Left lung (tissue), 10 donors: Measurements from ENCODE around the gene TSPEAR. TPM values are rescaled to one million over a fixed set of nuclear protein-coding genes. Genes with fewer than 3 reads are reported as not detected.
"Not testable (repeated sequence)": the region's sequence is repeated elsewhere in the genome, so short reads cannot be mapped to it uniquely, and the experiment has no call there.

Experiments
- ATAC-seq: fragments of 200-7000 bp; cut with Tn5 transposase; one replicate; pipeline ENCODE4 v1.9.1; 2020; ENCODE audit warnings: moderate library complexity
- DNase-seq, 4 donors: peaks; one replicate each; pipeline ENCODE4 v3.0.0-alpha.2; 2013 to 2020
- H3K27ac ChIP-seq, 2 donors: fragments of 200-600 bp; sonication (generic) in 1 of 2; one replicate each; pipeline versions ENCODE4 v1.5.0 to v1.8.0; 2020 to 2021
- H3K27me3 ChIP-seq, 2 donors: fragments of 200-600 bp; sonication (generic) in 1 of 2; one replicate each; pipeline versions ENCODE4 v1.5.0 to v1.8.0; 2020 to 2021
- H3K36me3 ChIP-seq, 2 donors: fragments of 200-600 bp; sonication (generic) in 1 of 2; one replicate each; pipeline versions ENCODE4 v1.5.0 to v1.8.0; 2020 to 2021
- H3K4me1 ChIP-seq, 2 donors: fragments of 200-600 bp; one replicate each; pipeline ENCODE4 v1.8.0; 2021
- H3K4me3 ChIP-seq, 2 donors: fragments of 200-600 bp; sonication (generic) in 1 of 2; one replicate each; pipeline versions ENCODE4 v1.5.0 to v1.8.0; 2020 to 2021; ENCODE audit warnings: mild to moderate bottlenecking in 1 of 2
- H3K9me3 ChIP-seq, 2 donors: fragments of 200-600 bp; sonication (generic) in 1 of 2; one replicate each; pipeline versions ENCODE4 v1.5.0 to v1.8.0; 2020 to 2021
- CTCF ChIP-seq, 2 donors: fragments of 200-600 bp; sonication (generic) in 1 of 2; IDR thresholded peaks; one replicate each; pipeline versions ENCODE4 v1.5.0 to v1.8.0; 2021; ENCODE audit warnings: antibody characterized with exemption in 2 of 2
- intact Hi-C, 2 donors: fragments of 100-400 bp; cut with DNase I; formaldehyde crosslinking; loops; one replicate each; pipeline versions ENCODE4 v1.11.2 to v1.14.2; 2022
- polyA plus RNA-seq, 6 donors: library from polyadenylated mRNA; unstranded; fragments of 120-200 nt; gene quantifications; one replicate each; pipeline ENCODE4 v1.2.1, GENCODE V29; 2013; ENCODE audit not compliant: insufficient read length in 6 of 6
- total RNA-seq, 2 donors: library from RNA; stranded (reverse); fragmentation: NEBNext Ultra II Directional; extraction: Animal tissue kit (Norgen Biotek cat#: 25700); gene quantifications; one replicate each; pipeline ENCODE4 v1.2.1, GENCODE V29; 2021
- donor health status: DM: no; HTN: yes; CAD: no.
- donor health status: DM: no; HTN: no; CAD: no.

Gene TSPEAR
- total and polyA plus RNA-seq, 8 donors = 0.10 to 4.7 (median 3.3) TPM

- peaks cover 0 to 8% of the 10 kb centered on the region in 2 donors for H3K9me3 ChIP-seq
- H3K36me3 ChIP-seq = no peaks in the 10 kb centered on the region
- no peaks in the 10 kb centered on the region for H3K4me1 ChIP-seq
- DNase-seq (no peak), ATAC-seq (no peak)
- TF ChIP-seq CTCF (IDR thresholded peaks at IDR 0.05) = no peak
- H3K27ac ChIP-seq = no peak overlapping the region
- intact Hi-C loops = no loop called here
- no peak overlapping the region for H3K4me3 ChIP-seq
- H3K27me3 ChIP-seq = peaks cover 0 to 7% of the 10 kb centered on the region in 2 donors
Measured at GRCh38 chr21:44664691-44665090, 46.7 kb downstream of the TSPEAR start.

- intact Hi-C loops, DNase-seq, H3K4me3 ChIP-seq, ATAC-seq, H3K27ac ChIP-seq, H3K36me3 ChIP-seq, H3K4me1 ChIP-seq: not testable (repeated sequence)
- peaks cover 0 to 13% of the 10 kb centered on the region in 2 donors for H3K27me3 ChIP-seq
- H3K9me3 ChIP-seq = peaks cover 0 to 11% of the 10 kb centered on the region in 2 donors
Measured at GRCh38 chr21:44661567-44661966, 49.8 kb downstream of the TSPEAR start.

- H3K27ac ChIP-seq = no peak overlapping the region
- H3K4me1 ChIP-seq = no peaks in the 10 kb centered on the region
- no peaks in the 10 kb centered on the region for H3K36me3 ChIP-seq
- peaks cover 0 to 13% of the 10 kb centered on the region in 2 donors for H3K9me3 ChIP-seq
- no peak for TF ChIP-seq CTCF (IDR thresholded peaks at IDR 0.05)
- DNase-seq = no peak
- peaks cover 0 to 20% of the 10 kb centered on the region in 2 donors for H3K27me3 ChIP-seq
- ATAC-seq = no peak
- intact Hi-C loops = no loop called here
- no peak overlapping the region for H3K4me3 ChIP-seq
Measured at GRCh38 chr21:44658913-44659595, 52.3 kb downstream of the TSPEAR start.

GRCh38 chr21:44658541-44658910 lies 52.8 kb downstream of the TSPEAR start:
- intact Hi-C loops = no loop called here
- Histone ChIP-seq H3K9me3 (peaks cover 0 to 10% of the 10 kb centered on the region in 2 donors), H3K27ac (no peak overlapping the region), H3K36me3 (no peaks in the 10 kb centered on the region), H3K27me3 (peaks cover 0 to 26% of the 10 kb centered on the region in 2 donors), H3K4me3 (no peak overlapping the region), H3K4me1 (no peaks in the 10 kb centered on the region)
- ATAC-seq (no peak), DNase-seq (no peak)
- no peak for TF ChIP-seq CTCF (IDR thresholded peaks at IDR 0.05)

- Histone ChIP-seq H3K27me3 (peaks cover 0 to 32% of the 10 kb centered on the region in 2 donors), H3K4me3 (no peak within 1 kb of the TSS), H3K4me1 (no peaks in the 10 kb centered on the region), H3K9me3 (peaks cover 0 to 7% of the 10 kb centered on the region in 2 donors), H3K36me3 (no peaks in the 10 kb centered on the region), H3K27ac (no peak within 1 kb of the TSS)
- DNase-seq = no peak
- ATAC-seq = no peak
- intact Hi-C loops = no loop called here
- no peak for TF ChIP-seq CTCF (IDR thresholded peaks at IDR 0.05)
Measured at GRCh38 chr21:44657635-44658540, 53.5 kb downstream of the TSPEAR start, which contains the start of gene KRTAP12-3. KRTAP12-3 (plus strand) TSS chr21:44657932; CDS start chr21:44657980, 48 bp downstream.
